ENCODE results near the gene TNNT1.

The TNNT1 gene

DNA sequence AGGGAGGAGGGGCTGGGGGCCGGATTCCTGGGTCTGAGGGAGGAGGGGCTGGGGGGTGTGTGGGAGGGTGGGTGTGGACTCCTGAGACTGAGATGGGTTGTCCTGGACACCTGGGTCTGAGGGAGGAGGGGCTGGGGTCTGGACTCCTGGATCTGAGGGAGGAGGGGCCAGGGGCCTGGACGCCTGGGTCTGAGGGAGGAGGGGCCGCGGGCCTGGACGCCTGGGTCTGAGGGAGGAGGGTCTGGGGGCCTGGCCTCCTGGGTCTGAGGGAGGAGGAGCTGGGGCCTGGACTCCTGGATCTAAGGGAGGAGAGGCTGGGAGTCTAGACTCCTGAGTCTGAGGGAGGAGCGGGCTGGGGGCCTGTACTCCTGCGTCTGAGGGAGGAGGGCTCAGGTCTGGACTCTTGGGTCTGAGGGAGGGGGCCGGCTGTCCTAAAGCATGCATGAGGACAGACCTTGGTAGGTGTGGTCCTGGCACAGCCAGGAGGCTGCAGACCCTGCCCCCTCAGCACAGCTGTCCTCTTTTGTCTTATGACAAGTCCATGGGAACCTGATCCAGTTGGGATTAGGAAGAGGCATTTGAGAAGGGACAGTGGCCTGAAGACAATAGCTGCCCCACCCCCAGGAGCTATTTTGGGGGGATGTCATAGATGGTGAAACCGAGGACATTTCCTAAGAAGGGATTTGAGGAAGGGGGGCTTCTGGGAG, 1.3 kb downstream of the TNNT1 start:
- Histone ChIP-seq H3K4me3 (no peak overlapping the region), H3K27ac (no peak overlapping the region)

DNA sequence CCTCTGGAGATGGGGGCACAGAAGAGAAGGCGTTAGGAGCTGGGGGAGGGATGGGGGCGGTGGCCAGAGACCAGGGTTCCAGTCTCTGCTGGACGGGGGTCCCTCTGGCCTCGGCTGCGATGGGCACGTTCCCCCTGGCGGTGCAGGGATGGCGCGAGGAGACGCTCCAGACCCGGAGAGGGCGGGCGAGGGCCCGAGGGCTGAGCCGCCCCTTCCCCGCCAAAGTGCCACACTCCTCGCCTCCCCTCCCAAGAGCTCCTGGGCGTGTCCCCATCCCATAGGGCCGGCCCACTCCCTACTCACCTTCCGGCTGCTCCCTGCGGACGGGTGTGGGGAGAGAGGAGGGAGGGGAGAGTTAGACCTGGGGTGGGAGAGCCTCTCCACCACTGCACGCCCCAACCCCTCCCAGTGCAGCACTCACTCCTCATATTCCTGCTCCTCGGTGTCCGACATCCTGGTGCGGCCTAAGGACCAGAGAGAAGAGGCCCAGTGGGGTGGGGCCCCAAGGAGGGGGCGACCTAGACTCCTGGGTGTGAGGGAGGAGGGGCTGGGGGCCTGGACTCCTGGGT, 2.2 kb downstream of the TNNT1 start:
- Histone ChIP-seq H3K4me3 (peak overlapping the region in 5 of 7 experiments; percentile 2 to 39 (median 12)), H3K27ac (peak overlapping the region in 1 of 21 experiments; percentile 40)

DNA sequence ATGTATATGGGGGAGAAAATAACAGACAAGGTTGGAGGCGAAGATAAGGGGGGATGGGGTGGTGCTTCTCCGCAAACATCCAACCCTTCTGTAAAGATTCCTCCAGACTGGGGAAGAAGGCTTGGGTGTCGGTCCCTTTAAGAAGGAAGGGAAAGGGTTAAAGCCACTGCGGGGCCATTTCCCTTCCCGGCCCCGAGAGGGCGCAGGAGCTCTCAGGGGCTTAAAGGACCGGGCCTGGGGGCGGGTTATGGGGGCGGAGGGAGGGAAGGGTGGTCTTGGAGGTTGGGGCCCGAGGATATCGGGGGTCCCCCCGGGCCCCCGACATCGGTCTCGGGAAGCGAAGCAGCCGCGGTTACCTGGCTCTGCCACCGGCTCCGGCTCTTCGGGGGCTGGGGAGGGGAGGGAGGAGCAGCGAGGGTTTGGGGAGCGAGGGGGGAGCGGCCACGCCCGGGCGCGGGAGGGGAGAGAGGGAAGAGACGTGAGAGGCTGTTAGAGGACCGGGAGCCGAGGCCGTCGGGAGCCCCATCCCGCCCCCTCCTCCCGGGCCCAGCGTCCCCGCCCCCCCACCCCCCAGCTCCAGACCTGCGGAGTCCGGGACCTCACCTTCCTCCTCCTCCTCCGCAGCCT, 2.8 kb downstream of the TNNT1 start:
- H3K4me3 ChIP-seq, result peak overlapping the region in 5 of 7 experiments; percentile 2 to 39 (median 12)
- H3K27ac ChIP-seq, result peak overlapping the region in 2 of 21 experiments; percentile 12 to 40

DNA sequence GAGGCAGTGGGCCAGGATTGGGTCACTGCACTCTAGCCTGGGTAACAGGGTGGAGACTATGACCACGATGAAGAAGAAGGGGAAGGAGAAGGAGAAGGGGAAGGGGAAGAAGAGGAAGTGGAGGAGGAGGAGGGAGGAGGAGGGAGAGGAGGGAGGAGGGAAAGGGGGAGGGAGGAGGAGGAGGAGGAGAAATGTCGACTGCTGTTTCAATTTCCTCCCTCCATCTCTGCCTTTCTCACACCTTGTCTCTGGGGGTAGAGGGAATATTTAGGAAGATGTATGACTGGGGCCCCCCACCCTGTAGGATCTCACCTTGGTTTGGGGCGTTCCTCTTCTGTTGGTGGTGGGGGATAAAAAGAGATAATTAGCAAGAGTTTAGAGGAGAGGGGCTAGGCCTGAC, 3.8 kb downstream of the TNNT1 start:
- no peak overlapping the region for H3K27ac ChIP-seq
- no peak overlapping the region for H3K4me3 ChIP-seq

DNA sequence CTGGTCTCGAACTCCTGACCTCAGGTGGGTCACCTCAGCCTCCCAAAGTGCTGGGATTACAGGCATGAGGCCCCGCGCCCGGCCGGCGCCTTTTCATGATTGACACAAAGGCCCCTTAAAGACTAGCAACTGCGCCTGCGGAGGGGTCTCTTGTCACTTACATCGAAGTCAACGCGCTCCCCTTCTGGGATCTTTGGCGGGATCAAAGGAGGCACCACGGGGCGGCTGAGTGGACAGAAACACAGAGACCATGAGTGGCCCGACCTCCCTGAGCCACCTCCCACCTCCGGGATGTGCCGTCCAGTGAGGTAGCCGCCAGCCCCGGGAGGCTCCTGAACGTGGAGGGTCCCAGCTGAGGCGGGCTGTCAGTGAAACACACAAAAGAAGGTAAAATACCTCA, 7.3 kb downstream of the TNNT1 start:
- H3K4me3 ChIP-seq, result no peak overlapping the region
- H3K27ac ChIP-seq, result no peak overlapping the region

DNA sequence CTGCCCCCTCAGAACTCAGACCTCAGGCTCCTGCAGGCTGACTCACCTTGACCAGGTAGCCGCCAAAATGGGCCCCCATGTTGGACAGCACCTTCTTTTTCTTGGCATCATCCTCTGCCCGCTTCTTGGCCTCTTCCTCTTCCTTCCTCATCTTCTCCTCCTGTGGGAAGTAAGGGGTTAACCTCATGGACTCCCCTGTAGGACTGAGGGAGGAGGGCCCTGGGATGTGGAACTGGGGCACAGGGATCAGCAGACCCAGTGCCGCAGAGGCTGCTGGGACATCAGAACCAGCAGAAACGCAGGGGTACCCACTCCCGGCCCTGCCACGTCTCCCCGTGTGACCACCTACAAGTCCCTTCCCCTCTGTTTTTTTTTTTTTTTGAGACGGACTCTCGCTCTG, 11.1 kb downstream of the TNNT1 start:
- H3K4me3 ChIP-seq, result no peak overlapping the region
- no peak overlapping the region for H3K27ac ChIP-seq

- Histone ChIP-seq H3K27ac (no peak overlapping the region), H3K4me3 (no peak overlapping the region)
Observed at GRCh38 chr19:55136399-55137102, 12.5 kb downstream of the TNNT1 start.

DNA sequence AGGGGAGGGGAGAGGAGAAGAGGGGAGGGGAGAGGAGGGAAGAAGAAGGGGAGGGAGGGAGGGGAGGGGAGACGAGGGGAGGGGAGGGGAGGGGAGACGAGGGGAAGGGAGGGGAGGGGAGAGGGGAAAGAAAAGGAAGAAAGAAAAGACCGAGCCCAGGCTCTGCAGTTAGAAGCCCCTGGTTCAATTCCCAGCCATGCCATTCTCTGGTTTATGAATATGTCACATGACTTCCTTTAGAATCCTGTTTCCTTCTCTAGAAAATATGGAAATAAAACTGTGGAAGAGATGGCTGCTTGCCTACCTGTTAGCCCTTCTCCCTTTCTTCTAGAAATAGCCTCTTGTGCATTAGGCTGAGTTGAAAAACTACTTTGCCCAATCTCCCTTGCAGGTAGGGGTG, 14.3 kb downstream of the TNNT1 start:
- no peak overlapping the region for H3K27ac ChIP-seq
- H3K4me3 ChIP-seq, result no peak overlapping the region

DNA sequence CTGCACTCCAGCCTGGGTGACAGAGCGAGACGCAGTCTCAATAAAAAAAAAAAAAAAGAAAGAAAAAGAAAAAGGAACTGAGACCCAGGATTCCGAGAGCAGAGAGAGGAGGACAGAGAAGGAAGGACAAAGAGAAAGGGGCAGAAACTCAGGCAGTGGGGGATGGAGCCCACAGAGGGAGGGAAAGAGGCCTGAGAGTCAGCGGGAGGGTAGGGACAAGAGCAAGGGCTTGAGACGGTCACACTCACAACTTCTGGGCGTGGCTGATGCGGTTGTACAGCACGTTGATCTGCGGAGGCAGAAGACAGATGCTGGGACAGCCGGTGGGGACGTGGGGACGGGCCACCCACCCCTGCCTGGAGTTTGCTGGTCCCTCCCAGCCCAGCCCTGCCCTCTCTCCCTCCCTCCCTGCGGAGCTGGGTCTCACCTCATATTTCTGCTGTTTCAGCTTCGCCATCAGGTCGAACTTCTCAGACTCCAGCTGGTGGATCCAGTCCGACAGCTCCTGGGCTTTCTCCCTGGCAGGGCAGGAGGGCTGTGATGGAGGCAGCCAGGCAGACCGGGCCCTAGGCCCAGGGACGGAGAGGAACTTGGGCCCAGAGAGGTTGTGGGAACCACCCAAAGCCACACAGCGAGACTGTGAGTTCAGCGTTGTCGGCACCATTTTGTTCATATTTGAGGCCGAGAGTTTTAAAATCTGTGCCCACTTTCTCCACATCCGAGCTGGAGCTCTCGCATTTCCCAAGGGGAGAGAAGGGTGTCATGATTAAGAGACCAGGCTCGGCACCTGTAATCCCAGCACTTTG, 15.2 kb downstream of the TNNT1 start:
- Histone ChIP-seq H3K27ac (no peak overlapping the region), H3K4me3 (no peak overlapping the region)

DNA sequence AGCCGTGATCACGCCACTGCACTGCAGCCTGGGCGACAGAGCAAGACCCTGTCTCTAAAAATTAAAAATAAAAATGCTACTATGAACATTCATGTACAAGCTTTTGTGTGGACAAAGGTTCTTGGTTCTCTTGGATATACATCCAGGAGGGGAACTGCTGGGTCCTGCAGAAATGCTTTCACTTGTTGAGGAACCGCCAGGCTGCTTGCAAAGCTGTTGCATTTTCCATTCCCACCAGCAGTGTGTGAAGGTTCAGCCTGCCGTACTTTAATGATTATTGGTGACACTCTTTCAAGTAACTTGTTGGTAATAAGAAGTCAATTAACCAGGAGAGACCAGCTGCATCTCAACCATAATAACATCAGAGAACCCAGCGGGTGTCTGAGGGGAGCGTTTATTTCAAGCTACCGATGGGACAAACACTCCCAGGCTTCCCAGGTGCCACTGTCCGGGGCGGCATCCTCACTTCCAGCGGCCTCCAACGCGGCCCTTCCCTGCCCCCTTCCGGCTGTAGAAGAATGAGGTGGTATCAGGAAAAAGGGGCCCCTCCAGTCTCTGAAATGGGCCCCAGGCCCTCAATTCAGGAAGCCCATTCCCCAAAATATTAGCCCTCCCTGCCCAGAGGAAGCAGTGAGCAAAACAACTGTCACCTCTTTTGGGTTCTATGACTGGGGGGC, 16.4 kb downstream of the TNNT1 start:
- no peak overlapping the region for H3K4me3 ChIP-seq

DNA sequence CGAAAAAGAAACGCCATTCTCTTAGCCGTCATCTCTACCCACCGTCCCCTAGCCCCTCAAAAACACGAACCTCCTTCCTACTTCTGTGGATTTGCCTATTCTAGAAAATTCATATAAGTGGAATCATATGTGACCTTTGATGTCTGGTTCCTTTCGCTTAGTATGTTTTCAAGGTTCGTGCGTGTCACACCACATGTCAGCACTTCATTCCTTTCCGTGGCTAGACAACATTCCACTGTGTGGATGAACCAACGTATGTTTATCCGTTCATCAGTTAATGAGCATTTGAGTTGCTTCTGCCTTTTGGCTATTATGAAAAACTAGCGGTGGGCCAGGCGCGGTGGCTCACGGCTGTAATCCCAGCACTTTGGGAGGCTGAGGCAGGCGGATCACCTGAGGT, 17.6 kb downstream of the TNNT1 start:
- no peak overlapping the region for H3K27ac ChIP-seq
- no peak overlapping the region for H3K4me3 ChIP-seq

More for the DNA sequence above, 16.4 kb downstream of the TNNT1 start:
- H3K27ac ChIP-seq, result no peak overlapping the region

DNA sequence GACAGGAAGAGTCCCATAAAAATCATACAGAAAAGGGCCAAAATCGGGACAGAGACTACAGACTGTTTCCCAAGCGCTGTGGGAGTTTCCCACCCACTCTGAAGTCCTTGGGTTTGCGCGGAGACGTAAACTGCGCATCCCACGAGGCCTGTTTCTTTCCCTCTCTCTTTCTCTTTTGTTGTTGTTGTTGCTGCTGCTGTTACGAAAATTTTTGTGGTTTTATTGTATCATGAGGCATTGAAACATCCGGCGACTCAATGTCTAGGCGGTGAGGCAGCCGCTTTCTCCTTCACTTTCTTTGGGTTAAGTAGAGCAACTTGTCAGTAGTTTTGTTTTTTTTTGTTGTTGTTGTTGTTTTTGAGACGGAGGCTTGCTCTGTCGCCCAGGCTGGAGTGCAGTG, 30.0 kb downstream of the TNNT1 start:
- peak overlapping the region in 2 of 7 experiments; percentile 85 to 90 for H3K4me3 ChIP-seq
- peak overlapping the region in 1 of 21 experiments; percentile 89 for H3K27ac ChIP-seq

DNA sequence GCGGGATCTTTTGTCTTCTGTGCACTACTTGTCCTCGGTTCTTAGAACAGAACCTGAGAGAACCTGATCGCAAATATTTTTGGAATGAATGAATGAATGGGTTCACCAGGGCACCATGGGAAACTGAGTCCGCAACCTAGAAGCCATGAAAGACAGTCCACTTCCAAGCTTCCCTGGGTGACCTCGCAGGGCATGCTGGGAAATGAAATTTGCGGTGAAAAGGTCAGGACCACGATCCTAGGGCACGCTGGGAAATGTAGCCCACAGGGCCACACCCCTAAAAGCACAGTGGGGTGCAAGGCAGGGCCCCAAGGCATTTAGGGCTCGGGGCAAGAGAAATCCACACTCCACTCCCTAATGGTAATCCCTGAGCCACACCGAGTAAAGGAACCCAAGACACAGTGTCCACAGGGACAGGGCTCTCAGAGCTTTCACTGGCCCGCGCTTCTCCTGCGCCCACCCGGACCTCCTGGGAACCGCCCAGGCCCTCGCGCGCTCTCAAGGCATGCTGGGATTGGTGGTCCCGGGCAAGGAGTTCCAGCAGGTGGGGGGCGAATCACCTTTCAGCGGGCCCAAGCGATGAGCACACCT, 30.5 kb downstream of the TNNT1 start:
- Histone ChIP-seq H3K4me3 (peak overlapping the region; percentile 42 to 90 (median 85)), H3K27ac (peak overlapping the region in 15 of 21 experiments; percentile 46 to 89 (median 74))

DNA sequence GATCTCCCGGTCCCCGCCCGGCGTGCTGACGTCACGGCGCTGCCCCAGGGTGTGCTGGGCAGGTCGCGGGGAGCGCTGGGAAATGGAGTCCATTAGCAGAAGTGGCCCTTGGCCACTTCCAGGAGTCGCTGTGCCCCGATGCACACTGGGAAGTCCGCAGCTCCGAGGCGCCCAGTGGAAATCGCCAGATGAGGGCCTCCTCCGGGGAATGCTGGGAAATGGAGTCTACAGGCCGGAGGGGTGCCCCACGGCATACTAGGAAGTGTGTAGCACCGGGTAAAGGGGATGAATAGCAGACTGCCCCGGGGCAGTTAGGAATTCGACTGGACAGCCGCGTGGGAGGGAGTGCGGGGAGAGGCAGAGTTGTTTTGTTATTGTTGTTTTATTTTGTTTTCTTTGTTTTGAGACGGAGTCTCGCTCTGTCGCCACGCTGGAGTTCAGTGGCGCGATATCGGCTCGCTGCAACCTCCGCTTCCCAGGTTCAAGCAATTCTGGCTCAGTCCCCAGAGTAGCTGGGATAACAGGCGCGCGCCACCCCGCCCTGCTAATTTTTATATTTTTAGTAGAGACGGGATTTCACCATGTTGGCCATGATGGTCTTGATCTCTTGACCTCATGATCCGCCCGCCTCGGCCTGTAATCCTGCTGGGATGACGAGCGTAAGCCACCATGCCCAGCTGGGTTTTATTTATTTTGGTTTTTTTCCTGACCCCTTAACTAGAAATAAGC, 31.2 kb downstream of the TNNT1 start:
- Histone ChIP-seq H3K27ac (peak overlapping the region in 20 of 21 experiments; percentile 46 to 89 (median 74)), H3K4me3 (peak overlapping the region; percentile 42 to 90 (median 85))

DNA sequence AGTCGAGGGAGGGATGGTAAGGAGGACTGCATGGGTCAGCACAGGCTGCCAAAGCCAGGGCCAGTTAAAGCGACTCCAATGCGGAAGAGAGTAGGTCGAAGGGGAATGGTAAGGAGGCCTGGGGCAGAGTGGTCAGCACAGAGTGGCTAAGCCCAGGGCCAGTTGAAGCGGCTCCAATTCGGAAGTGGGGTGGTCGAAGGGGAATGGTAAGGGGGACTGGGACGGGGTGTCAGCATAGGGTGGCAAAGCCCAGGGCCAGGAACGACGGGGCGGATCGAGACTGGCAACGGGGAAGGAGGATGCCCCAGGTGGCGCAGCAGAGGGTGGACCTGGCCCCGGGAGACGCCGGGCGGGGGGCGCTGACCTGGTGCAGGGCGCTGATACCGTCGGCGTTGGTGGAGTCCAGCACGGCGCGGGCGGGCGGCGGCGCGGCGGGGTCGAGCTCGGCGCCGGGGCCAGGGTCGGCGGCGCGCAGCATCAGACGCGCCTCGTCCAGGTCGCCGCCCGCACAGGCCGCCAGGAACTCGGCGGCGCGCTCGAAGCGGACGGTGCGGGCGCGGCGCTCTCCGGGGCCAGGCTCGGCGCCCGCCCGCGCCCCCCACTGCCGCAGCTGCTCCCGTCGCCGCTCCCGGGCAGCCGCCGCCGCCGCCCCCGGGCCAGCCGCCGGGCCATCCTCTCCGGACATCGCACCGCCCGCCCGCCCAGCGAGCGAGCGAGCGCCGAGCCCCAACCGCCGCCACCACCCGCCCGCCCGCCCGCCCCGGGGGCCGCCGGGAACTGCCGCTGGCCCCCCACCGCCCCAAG, 31.9 kb downstream of the TNNT1 start, which contains the start of gene PPP1R12C:
Gene PPP1R12C (minus strand): TSS at position 779 of the 804 bp plus-strand sequence. CDS start 94 bp downstream, at position 685.
- Histone ChIP-seq H3K4me3 (peak within 1 kb of the TSS; percentile 67 to 90 (median 85)), H3K27ac (peak within 1 kb of the TSS in 20 of 21 experiments; percentile 62 to 89 (median 82))

DNA sequence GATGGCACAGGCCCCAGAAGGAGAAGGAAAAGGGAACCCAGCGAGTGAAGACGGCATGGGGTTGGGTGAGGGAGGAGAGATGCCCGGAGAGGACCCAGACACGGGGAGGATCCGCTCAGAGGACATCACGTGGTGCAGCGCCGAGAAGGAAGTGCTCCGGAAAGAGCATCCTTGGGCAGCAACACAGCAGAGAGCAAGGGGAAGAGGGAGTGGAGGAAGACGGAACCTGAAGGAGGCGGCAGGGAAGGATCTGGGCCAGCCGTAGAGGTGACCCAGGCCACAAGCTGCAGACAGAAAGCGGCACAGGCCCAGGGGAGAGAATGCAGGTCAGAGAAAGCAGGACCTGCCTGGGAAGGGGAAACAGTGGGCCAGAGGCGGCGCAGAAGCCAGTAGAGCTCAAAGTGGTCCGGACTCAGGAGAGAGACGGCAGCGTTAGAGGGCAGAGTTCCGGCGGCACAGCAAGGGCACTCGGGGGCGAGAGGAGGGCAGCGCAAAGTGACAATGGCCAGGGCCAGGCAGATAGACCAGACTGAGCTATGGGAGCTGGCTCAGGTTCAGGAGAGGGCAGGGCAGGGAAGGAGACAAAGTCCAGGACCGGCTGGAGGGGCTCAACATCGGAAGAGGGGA, 32.7 kb downstream of the TNNT1 start:
- Histone ChIP-seq H3K4me3 (peak overlapping the region; percentile 67 to 90 (median 85)), H3K27ac (peak overlapping the region in 20 of 21 experiments; percentile 62 to 89 (median 82))
